Measurements from ENCODE around the gene PMIS2.
A peak's percentile ranks its signal among the peaks of the same experiment; 100 is the strongest.

The PMIS2 gene

GRCh38 chr19:35628565-35629331 is 42.8 kb downstream of the PMIS2 start, which contains the start of gene RBM42:
RBM42 (plus strand) TSS chr19:35629036; CDS start chr19:35629154, 118 bp downstream.
- peak; percentile 92 to 97 for DNase-seq (ENCODE audit: low read depth in 2 of 2, low spot score in 1 of 2)

- DNase-seq (ENCODE audit: low read depth in 2 of 2, low spot score in 1 of 2) = no peak
Observed at GRCh38 chr19:35629332-35629633, 43.3 kb downstream of the PMIS2 start.

GRCh38 chr19:35633727-35634440 is 47.9 kb downstream of the PMIS2 start:
- DNase-seq (ENCODE audit: low read depth in 2 of 2, low spot score in 1 of 2) = no peak

- no peak for DNase-seq (ENCODE audit: low read depth in 2 of 2, low spot score in 1 of 2)
Observed at GRCh38 chr19:35636651-35637050, 50.7 kb downstream of the PMIS2 start.

Measured in stimulated activated CD8-positive, alpha-beta memory T cell treated with anti-CD3 and anti-CD28 coated beads, Interleukin-4, amount 100 ng/mL, for 4 hours (primary cell).